ENCODE data around the gene ME2.

ME2 gene

DNA sequence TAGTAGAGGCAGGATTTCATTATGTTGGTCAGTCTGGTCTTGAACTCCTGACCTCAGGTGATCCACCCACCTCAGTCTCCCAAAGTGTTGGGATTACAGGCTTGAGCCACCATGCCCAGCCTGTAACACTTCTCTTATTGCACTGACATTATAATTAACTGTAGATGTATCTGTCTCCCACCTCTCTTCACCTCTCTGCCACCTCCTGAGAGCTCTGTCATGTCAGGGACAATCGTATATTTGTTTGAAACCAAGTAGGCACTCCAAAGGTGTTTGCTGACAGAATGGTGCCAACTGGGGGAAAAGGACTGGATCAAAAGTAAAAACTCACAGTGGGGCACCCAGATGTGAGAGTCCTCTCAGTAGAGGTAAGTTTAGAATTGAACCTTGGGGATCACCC, 17.3 kb upstream of the ME2 start:
- no peak overlapping the region for H3K4me3 ChIP-seq
- TF ChIP-seq, protein P1, sequence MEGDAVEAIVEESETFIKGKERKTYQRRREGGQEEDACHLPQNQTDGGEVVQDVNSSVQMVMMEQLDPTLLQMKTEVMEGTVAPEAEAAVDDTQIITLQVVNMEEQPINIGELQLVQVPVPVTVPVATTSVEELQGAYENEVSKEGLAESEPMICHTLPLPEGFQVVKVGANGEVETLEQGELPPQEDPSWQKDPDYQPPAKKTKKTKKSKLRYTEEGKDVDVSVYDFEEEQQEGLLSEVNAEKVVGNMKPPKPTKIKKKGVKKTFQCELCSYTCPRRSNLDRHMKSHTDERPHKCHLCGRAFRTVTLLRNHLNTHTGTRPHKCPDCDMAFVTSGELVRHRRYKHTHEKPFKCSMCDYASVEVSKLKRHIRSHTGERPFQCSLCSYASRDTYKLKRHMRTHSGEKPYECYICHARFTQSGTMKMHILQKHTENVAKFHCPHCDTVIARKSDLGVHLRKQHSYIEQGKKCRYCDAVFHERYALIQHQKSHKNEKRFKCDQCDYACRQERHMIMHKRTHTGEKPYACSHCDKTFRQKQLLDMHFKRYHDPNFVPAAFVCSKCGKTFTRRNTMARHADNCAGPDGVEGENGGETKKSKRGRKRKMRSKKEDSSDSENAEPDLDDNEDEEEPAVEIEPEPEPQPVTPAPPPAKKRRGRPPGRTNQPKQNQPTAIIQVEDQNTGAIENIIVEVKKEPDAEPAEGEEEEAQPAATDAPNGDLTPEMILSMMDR (IDR thresholded peaks at IDR 0.05) = no peak
- DNase-seq (ENCODE audit: low spot score) = no peak
- H3K27ac ChIP-seq = peak overlapping the region in 1 of 2 donors; percentile 58

- H3K4me3 ChIP-seq = no peak overlapping the region
- TF ChIP-seq, protein P1 (IDR thresholded peaks at IDR 0.05) = no peak
- H3K27ac ChIP-seq = peak overlapping the region in 1 of 2 donors; percentile 61
- DNase-seq (ENCODE audit: low spot score) = no peak
Observed at GRCh38 chr18:50862401-50862800, 16.5 kb upstream of the ME2 start.

DNA sequence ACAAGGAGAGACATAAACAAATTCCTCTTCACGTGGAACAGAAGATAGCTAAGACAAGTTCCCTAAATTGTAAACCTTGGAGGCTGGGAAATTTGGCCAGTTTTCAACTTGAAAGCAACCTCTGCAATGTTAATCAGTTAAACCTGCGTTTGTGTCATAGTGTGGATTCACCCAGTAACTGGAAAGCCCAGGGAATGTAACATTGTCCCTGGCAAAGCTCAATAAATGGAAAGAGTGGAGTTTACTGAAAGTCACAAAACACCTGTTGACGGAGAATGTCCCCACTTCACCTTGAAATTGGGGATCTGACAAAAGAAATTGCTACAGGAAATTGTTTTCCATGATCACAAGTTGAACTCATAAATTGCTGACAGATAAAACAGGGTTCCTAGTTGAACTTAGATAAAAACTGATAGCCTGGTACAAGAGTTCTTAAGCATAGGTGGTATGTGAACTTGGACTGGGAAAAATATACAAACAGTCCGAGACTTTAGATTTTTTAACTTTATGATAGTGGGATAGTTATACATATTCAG, 15.0 kb upstream of the ME2 start:
- TF ChIP-seq, protein P1 (IDR thresholded peaks at IDR 0.05) = no peak
- DNase-seq (ENCODE audit: low spot score) = no peak
- H3K27ac ChIP-seq = no peak overlapping the region
- no peak overlapping the region for H3K4me3 ChIP-seq

DNA sequence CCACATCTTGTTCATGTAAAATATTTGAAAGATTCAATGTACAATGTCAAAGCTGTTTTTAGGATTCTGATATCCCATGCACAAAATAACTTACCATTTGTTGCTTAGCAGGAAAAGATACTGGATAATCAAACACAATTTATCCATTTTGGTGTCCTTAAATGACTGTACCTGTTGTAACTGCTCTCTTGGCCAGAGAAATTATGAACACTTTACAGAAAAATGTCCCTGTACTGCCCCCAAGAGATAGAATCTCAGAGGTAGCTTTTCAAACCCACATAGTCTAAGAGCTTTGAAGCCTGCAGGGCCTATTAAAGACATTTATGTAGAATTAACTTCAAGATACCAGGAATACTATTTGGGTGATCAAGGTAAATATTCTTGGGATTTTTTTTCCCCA, 12.2 kb upstream of the ME2 start:
- H3K27ac ChIP-seq = no peak overlapping the region
- DNase-seq (ENCODE audit: low spot score) = no peak
- TF ChIP-seq, protein P1 (IDR thresholded peaks at IDR 0.05) = no peak
- H3K4me3 ChIP-seq = no peak overlapping the region

GRCh38 chr18:50869150-50869549, 9.8 kb upstream of the ME2 start:
- TF ChIP-seq, protein P1 (IDR thresholded peaks at IDR 0.05) = no peak
- Histone ChIP-seq H3K27ac (no peak overlapping the region), H3K4me3 (no peak overlapping the region)
- DNase-seq (ENCODE audit: low spot score) = no peak

GRCh38 chr18:50870138-50870845, 8.6 kb upstream of the ME2 start:
- no peak for DNase-seq (ENCODE audit: low spot score)
- Histone ChIP-seq H3K27ac (no peak overlapping the region), H3K4me3 (no peak overlapping the region)
- TF ChIP-seq, protein P1 (IDR thresholded peaks at IDR 0.05) = no peak

- H3K4me3 ChIP-seq = no peak overlapping the region
- no peak overlapping the region for H3K27ac ChIP-seq
- TF ChIP-seq, protein P1 (IDR thresholded peaks at IDR 0.05) = no peak
- no peak for DNase-seq (ENCODE audit: low spot score)
Observed at GRCh38 chr18:50871846-50872245, 7.1 kb upstream of the ME2 start.
